ENCODE results near the gene NDUFS7. TPM values are rescaled to one million over a fixed set of nuclear protein-coding genes. Genes with fewer than 3 reads are reported as not detected.

Gene NDUFS7
- total RNA-seq, 1 donor from 2014 or later, result 84.3 TPM

DNA sequence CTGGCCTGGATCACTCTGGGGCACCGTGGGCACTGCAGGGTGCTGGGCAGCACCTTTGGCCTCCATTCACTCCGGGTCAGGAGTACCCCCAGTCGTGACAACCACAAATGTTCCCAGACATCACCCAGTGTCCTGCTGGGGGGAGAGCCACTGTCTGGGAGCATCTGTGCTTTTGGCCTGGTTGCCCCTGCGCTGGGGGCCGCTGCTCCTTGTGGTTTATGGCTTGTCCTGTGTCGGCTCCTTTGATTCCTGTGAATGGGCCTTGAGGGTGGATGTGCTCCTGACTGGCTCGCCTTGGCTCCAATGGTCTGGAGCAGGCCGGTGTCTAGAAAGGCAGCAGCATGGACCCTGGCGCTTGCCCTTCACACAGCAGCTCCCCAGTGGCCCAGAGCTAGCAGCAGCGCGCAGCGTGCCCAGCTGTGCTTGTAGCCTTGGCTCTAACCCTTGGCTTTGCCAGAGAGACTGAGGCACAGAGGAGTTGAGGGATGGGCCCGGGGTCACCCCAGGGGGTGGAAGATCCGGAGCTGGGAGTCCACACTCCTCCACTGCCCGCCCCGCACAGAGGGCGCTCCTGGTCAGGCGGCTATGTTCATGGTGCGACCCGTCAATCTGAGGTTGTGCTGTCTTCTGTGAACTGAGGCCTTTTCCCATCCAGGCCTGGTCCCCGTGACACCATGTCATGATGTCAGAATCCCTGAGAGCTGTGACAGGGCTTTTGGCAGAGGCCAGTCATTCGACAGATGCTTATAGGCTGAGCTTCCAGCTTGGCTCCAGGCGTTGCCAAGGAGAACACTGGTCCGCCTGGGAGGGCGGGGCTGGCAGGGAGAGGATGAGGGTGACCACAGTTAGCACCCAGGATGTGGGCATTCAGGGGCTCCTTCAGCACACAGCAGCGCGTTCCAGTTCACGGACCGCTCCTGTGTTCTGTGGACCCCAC, 27.8 kb downstream of the NDUFS7 start:
- ATAC-seq (ENCODE audit: low read depth) (no peak), DNase-seq (no peak)
- TF ChIP-seq, protein P1, sequence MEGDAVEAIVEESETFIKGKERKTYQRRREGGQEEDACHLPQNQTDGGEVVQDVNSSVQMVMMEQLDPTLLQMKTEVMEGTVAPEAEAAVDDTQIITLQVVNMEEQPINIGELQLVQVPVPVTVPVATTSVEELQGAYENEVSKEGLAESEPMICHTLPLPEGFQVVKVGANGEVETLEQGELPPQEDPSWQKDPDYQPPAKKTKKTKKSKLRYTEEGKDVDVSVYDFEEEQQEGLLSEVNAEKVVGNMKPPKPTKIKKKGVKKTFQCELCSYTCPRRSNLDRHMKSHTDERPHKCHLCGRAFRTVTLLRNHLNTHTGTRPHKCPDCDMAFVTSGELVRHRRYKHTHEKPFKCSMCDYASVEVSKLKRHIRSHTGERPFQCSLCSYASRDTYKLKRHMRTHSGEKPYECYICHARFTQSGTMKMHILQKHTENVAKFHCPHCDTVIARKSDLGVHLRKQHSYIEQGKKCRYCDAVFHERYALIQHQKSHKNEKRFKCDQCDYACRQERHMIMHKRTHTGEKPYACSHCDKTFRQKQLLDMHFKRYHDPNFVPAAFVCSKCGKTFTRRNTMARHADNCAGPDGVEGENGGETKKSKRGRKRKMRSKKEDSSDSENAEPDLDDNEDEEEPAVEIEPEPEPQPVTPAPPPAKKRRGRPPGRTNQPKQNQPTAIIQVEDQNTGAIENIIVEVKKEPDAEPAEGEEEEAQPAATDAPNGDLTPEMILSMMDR (IDR thresholded peaks at IDR 0.05), result no peak
- Mint-ChIP-seq H3K4me1 (peaks cover 57% of the 10 kb centered on the region), H3K27me3 (no peaks in the 10 kb centered on the region), H3K27ac (no peak overlapping the region), H3K9me3 (no peaks in the 10 kb centered on the region), H3K4me3 (no peak overlapping the region), H3K36me3 (ENCODE audit: low read depth) (peaks cover 46% of the 10 kb centered on the region)
- intact Hi-C loops (cut with micrococcal nuclease), result no loop called here
- POLR2A ChIA-PET, result no interaction called here
- CTCF ChIA-PET, result no interaction called here

GRCh38 chr19:1412323-1412923, 28.7 kb downstream of the NDUFS7 start:
- H3K9me3 Mint-ChIP-seq, result no peaks in the 10 kb centered on the region
- no peaks in the 10 kb centered on the region for H3K27me3 Mint-ChIP-seq
- intact Hi-C loops (cut with micrococcal nuclease), result no loop called here
- DNase-seq (no peak), ATAC-seq (ENCODE audit: low read depth) (no peak)
- peaks cover 50% of the 10 kb centered on the region for H3K36me3 Mint-ChIP-seq (ENCODE audit: low read depth)
- H3K27ac Mint-ChIP-seq, result no peak overlapping the region
- peaks cover 55% of the 10 kb centered on the region for H3K4me1 Mint-ChIP-seq
- TF ChIP-seq, protein P1 (IDR thresholded peaks at IDR 0.05), result no peak
- POLR2A ChIA-PET, result no interaction called here
- CTCF ChIA-PET, result no interaction called here
- H3K4me3 Mint-ChIP-seq, result no peak overlapping the region

- Mint-ChIP-seq H3K27me3 (no peaks in the 10 kb centered on the region), H3K9me3 (no peaks in the 10 kb centered on the region), H3K4me1 (peaks cover 55% of the 10 kb centered on the region), H3K4me3 (no peak overlapping the region), H3K27ac (no peak overlapping the region), H3K36me3 (ENCODE audit: low read depth) (peaks cover 57% of the 10 kb centered on the region)
- TF ChIP-seq, protein P1 (IDR thresholded peaks at IDR 0.05), result no peak
- intact Hi-C loops (cut with micrococcal nuclease), result no loop called here
- ChIA-PET CTCF (no interaction called here), POLR2A (no interaction called here)
- DNase-seq (no peak), ATAC-seq (ENCODE audit: low read depth) (no peak)
Observed at GRCh38 chr19:1412995-1413800, 29.5 kb downstream of the NDUFS7 start.

- H3K27me3 Mint-ChIP-seq, result no peaks in the 10 kb centered on the region
- TF ChIP-seq, protein P1 (IDR thresholded peaks at IDR 0.05), result no peak
- H3K9me3 Mint-ChIP-seq, result no peaks in the 10 kb centered on the region
- no peak overlapping the region for H3K27ac Mint-ChIP-seq
- POLR2A ChIA-PET, result no interaction called here
- H3K4me3 Mint-ChIP-seq, result no peak overlapping the region
- H3K36me3 Mint-ChIP-seq (ENCODE audit: low read depth), result peaks cover 57% of the 10 kb centered on the region
- CTCF ChIA-PET, result interaction anchor here (0.7 kb wide), 1 partner anchor 172 kb away, joined by 3 read pairs; no protein-coding TSS in a partner anchor
- no peak for DNase-seq
- ATAC-seq (ENCODE audit: low read depth), result no peak
- H3K4me1 Mint-ChIP-seq, result peaks cover 28% of the 10 kb centered on the region
- intact Hi-C loops (cut with micrococcal nuclease), result no loop called here
Observed at GRCh38 chr19:1416014-1416841, 32.5 kb downstream of the NDUFS7 start.
